ENCODE data around the gene PLPP2.
"Not testable (repeated sequence)": the region's sequence is repeated elsewhere in the genome, so short reads cannot be mapped to it uniquely, and the experiment has no call there.

The PLPP2 gene

DNA sequence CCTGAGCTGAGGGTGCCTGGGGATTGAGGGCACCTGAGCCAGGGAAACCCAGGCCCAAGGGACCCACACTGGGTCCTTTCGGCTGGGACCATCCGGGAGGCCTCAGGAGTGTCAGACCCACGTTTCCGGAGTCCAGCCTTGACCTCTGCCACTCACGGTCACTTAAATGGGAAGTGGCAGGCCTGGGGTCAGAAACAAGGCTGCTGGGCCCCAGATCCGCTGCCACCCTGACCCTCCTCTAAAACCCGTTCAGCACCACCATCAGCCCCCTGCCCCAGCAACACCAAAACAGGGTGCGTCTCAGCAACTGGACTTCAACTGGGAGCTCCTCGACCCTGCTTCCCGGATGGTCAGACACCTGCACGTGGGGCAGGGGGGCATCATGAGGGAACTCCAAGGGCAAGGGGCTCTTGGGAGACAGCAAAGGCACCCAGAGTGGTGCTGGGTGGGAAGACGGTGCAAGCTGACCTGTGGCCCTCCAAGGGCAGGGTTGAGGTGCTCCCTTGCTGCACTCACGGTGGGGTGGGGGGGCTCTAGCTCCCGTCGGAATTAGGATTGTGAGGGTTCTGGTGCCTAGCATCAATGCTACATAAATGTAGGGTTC is 1.2 kb upstream of the PLPP2 start:
- DNase-seq, result no peak

GRCh38 chr19:291561-292280 is 518 bp upstream of the PLPP2 start:
- no peak for DNase-seq

DNA sequence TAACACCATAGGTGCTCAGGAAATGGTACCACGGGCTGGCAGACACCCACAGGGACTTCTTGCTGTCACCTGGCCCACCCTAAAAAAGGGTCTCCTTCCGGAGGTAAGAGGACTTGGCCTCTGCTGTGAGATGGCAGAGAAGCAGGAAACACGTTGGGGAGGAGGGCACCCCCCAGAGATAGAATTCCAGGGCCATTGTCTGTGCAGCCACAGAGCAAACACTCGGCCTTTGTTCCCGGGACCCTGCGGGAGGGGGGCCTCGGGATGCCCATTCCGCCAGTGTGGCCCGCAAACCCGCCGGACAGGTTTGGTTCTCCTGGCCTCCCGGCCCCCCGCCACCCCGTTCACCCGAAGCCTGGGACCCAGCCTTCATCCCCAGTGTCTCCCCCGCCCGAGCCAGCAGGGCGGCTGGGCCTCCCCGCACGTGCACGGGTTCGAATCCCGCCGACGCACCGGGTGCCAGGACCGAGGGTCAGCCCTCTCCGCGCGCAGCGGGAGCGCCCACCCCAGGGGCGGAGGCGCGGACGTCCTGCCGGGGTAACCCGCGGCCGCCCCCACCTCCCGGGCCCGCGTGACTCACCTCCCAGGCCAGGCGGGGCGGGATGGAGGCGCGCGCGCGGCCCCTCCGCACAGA is 714 bp downstream of the PLPP2 start:
- no peak for DNase-seq

- no peak for DNase-seq
Observed at GRCh38 chr19:289651-290371, 1.4 kb downstream of the PLPP2 start.

DNA sequence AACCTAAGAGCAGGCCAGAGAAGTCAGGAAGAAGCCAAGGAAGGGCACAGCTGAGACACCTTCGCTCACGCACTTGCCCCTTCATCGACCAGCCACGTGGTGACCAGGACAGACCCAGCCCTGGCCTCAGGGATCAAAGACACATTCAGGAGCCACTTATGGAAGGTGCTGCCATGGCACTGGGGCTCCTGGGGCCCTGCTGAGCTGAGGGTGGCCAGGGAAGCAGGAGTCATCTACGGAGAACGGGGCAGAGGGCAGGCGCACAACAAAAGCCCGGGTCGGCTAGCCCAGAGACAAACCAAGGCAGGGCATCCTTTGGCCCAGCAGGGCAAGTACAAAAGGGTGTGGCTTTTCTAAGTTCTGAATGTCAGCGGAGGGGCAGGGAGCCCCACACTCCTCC is 2.3 kb downstream of the PLPP2 start:
- no peak for DNase-seq

GRCh38 chr19:287381-287871 is 3.8 kb downstream of the PLPP2 start:
- no peak for DNase-seq

GRCh38 chr19:283395-283794 is 7.8 kb downstream of the PLPP2 start:
- no peak for DNase-seq

GRCh38 chr19:282501-282900 is 8.7 kb downstream of the PLPP2 start:
- no peak for DNase-seq

GRCh38 chr19:281992-282391 is 9.2 kb downstream of the PLPP2 start:
- no peak for DNase-seq

DNA sequence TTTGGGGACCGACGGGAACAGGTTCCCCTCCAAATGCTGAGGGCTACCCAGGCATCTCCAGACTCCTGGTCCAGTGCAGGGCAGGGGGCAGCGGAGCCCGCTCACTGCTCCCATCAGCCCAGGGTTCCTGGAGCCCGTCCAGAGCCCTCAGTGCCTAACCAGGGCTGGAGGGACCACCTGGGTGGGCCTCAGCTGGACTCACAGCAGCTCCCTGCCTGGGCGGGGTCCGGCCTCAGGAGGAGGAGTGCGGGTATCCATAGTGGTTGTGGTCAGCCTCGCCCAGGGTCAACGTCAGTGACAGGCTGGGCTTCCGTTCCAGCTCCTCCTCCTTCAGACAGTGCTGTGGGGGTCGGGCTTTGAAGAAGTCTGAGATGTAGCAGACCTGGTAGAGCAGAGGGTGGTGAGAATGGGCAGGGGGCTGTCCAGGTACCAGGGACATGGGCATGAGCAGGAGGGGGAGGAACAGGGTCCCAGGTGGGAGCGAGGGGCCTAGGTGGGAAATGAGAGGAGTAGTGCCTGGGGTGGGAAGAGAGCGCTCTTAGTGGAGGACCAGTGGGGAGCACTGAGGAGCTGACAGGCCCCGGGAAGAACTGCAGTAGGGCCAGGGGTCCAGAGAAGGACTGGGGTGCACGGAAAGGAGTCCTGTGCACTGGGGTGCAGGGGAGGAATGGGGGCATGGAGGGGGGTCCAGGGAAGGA is 9.9 kb downstream of the PLPP2 start:
- DNase-seq, result no peak

DNA sequence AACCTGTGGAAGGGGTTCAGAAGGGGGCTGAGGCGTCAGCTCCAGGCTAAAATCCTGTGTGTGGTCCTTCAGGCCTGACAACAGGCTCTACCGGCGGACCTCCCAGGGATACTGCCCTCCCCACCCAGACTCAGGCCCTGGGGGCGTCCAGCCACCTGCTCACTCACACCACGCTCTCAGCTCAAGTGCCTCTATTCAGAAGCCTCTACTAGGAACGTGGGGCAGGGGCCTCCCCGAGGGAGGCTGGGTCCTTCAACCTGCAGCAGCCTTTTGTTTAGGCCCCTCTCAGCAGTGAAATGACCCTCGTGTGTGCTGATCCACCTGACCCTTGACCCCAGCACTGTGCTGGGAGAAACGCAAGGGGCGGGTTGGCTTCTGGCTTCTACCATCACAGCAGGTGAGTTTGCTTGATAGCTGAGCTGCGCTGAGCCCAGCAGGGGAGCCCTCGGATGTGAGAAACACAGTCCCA is 10.6 kb downstream of the PLPP2 start:
- DNase-seq, result no peak

- no peak for DNase-seq
Observed at GRCh38 chr19:279656-280055, 11.5 kb downstream of the PLPP2 start.

- DNase-seq, result no peak
Observed at GRCh38 chr19:279231-279630, 12.0 kb downstream of the PLPP2 start.

- peak; percentile 44 for DNase-seq
Observed at GRCh38 chr19:277581-278165, 13.5 kb downstream of the PLPP2 start.

- DNase-seq, result no peak
Observed at GRCh38 chr19:277131-277530, 14.1 kb downstream of the PLPP2 start.

- DNase-seq, result no peak
Observed at GRCh38 chr19:275958-276646, 15.1 kb downstream of the PLPP2 start.

- DNase-seq, result no peak
Observed at GRCh38 chr19:275000-275399, 16.2 kb downstream of the PLPP2 start.

DNA sequence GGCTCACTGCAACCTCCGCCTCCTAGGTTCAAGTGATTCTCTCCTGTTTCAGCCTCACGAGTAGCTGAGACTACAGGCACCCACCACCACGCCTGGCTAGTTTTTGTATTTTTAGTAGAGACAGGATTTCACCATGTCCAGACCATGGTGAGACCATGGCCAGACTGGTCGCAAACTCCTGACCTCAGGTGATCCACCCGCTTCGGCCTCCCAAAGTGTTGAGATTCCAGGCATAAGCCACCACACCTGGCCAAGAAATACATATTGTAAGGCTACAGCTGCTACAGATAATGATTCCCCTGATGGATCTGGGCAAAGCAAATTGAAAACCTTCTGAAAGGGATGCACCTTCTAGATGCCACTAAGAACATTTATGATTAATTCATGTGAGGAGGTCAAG is 17.8 kb downstream of the PLPP2 start:
- DNase-seq, result no peak

DNA sequence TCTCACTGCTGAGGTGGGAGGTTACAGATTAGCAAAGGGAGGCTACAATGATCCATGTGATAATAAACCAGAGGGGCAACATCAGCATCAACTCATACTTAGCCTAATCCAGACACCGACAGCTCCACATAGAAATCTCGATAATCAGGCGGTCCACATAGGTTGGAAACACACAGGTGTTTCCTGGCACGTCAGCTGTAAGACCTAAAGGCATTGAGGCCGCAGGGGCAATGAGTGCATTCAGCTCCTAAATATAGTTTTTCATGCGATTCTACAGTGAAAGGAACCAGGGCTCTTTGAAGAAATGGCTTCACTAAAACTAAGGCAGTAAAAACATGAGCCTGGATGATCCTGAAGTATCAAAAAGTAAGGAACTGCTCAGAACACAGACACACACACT is 19.3 kb downstream of the PLPP2 start:
- DNase-seq, result no peak

- DNase-seq, result not testable (repeated sequence)
Observed at GRCh38 chr19:270766-271318, 20.4 kb downstream of the PLPP2 start.

DNA sequence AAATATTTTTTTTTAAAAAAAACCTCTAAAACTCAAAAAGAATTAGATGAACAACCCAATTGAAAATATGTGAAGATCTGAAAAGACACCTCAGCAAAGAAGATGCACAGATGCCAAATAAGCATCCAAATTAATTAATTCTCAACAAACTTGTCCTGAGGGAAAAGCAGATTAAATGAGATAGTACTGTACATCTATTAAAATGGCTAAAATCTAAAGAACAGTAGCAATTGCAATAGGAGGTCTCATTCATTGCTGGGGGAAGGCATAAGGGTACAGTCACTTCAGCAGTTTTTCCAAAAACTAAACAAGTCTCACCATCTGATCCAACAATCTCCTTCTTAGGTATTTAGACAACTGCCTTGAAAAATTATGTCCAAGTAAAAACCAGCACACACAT is 22.0 kb downstream of the PLPP2 start:
- DNase-seq, result no peak
